Karpas-422 (cell line): ENCODE measurements around the gene CYBRD1. TPM values are rescaled to one million over a fixed set of nuclear protein-coding genes. Genes with fewer than 3 reads are reported as not detected.
A peak's percentile ranks its signal among the peaks of the same experiment; 100 is the strongest.

Experiments
- DNase-seq: peaks from one replicate; pipeline ENCODE4 v3.0.0-alpha.2; 2015
- H2AFZ ChIP-seq: fragments of 200-600 bp; sonication (generic); 2 replicates; pipeline ENCODE4 v1.6.1; 2014; ENCODE audit warnings: antibody characterized with exemption, low read length, mixed read lengths
- H3K27ac ChIP-seq: fragments of 200-600 bp; sonication (generic); 2 replicates; pipeline ENCODE4 v1.5.1; 2014; ENCODE audit warnings: mild to moderate bottlenecking, low read length, moderate library complexity
- H3K27me3 ChIP-seq: fragments of 200-600 bp; sonication (generic); 2 replicates; pipeline ENCODE4 v1.6.1; 2014; ENCODE audit warnings: low read length, mixed read lengths
- H3K36me3 ChIP-seq: fragments of 200-600 bp; sonication (generic); 2 replicates; pipeline ENCODE4 v1.6.1; 2014; ENCODE audit warnings: low read length, mixed read lengths; ENCODE audit not compliant: insufficient read depth
- H3K4me1 ChIP-seq: fragments of 200-600 bp; sonication (generic); 2 replicates; pipeline ENCODE4 v1.6.1; 2014; ENCODE audit warnings: mild to moderate bottlenecking, low read length, mixed read lengths
- H3K4me2 ChIP-seq: fragments of 200-600 bp; sonication (generic); 2 replicates; pipeline ENCODE4 v1.6.1; 2014; ENCODE audit warnings: low read length, low read depth, mild to moderate bottlenecking; ENCODE audit not compliant: poor library complexity, severe bottlenecking
- H3K4me3 ChIP-seq: fragments of 200-600 bp; sonication (generic); 2 replicates; pipeline ENCODE4 v1.5.1; 2014; ENCODE audit warnings: mild to moderate bottlenecking, antibody characterized with exemption, low read length, mixed read lengths
- H3K79me2 ChIP-seq: fragments of 200-600 bp; sonication (generic); 2 replicates; pipeline ENCODE4 v1.6.1; 2014; ENCODE audit warnings: mild to moderate bottlenecking, low read length, mixed read lengths
- H3K9ac ChIP-seq: fragments of 200-600 bp; sonication (generic); 2 replicates; pipeline ENCODE4 v1.6.0; 2014; ENCODE audit warnings: low read length
- H3K9me2 ChIP-seq: fragments of 200-600 bp; sonication (generic), shearing (Covaris generic); replicated peaks from 2 replicates; pipeline ENCODE4 v1.6.0; 2014; ENCODE audit warnings: mild to moderate bottlenecking, low read length, moderate library complexity; ENCODE audit not compliant: insufficient read depth
- H3K9me3 ChIP-seq: fragments of 300-700, 200-600 bp; sonication (generic); 2 replicates; pipeline ENCODE4 v1.6.1; 2014; ENCODE audit warnings: low read length, mixed read lengths
- H4K20me1 ChIP-seq: fragments of 200-600 bp; sonication (generic); 2 replicates; pipeline ENCODE4 v1.6.1; 2014; ENCODE audit warnings: mild to moderate bottlenecking, antibody characterized with exemption, low read length, low read depth; ENCODE audit not compliant: insufficient read depth
- total RNA-seq: library from RNA; depleted of rRNA; stranded (reverse); fragments of >200 nt; shearing (Covaris generic); gene quantifications from 2 replicates; pipeline ENCODE4 v1.2.3, GENCODE V29; 2014; ENCODE audit warnings: low replicate concordance

Gene CYBRD1
- total RNA-seq, 1 experiment from 2014 or later: not detected

DNA sequence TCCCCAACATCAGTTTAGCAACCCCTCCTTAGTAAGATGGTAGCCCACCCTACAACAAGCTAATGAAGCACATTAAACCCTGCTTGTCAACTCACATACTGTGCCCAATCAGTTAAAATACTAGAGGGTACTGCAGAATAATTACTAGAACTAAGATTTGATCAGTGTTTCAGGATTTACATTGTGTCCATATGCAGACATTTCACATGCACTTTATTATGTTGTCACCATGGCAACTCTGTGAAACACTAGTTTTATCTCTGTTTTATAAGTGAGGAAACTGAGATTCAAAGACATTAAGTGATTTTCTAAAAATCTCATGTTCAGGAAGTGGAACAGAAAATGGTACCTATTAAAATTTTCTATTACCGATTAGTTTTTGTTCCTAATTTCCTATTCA lies 61.7 kb downstream of the CYBRD1 start:
- Histone ChIP-seq H3K9me3 (no peaks in the 10 kb centered on the region), H3K4me2 (no peak overlapping the region), H4K20me1 (no peaks in the 10 kb centered on the region), H3K79me2 (no peaks in the 10 kb centered on the region), H3K4me3 (no peak overlapping the region), H3K9ac (no peak overlapping the region), H3K27me3 (no peaks in the 10 kb centered on the region), H3K9me2 (no peaks in the 10 kb centered on the region), H3K36me3 (no peaks in the 10 kb centered on the region), H3K4me1 (peaks cover 5% of the 10 kb centered on the region), H3K27ac (no peak overlapping the region), H2AFZ (no peak overlapping the region)
- no peak for DNase-seq

DNA sequence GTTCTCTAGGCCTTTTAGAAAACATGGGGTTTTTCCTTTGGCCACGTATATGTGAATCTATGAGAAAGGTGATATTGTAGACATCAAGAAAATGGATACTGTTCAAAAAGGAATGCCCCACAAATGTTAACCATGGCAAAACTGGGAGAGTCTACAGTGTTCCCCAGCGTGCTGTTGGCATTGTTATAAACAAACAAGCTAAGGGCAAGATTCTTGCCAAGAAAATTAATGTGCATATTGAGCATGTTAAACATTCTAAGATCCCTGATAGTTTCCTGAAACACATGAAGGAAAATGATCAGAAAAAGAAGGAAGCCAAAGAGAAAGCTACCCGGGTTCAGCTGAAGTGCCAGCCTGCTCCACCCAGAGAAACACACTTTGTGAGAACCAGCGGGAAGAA lies 64.9 kb downstream of the CYBRD1 start:
- Histone ChIP-seq H3K36me3 (no peaks in the 10 kb centered on the region), H3K9me2 (no peaks in the 10 kb centered on the region), H3K4me2 (no peak overlapping the region), H3K27ac (no peak overlapping the region), H3K9me3 (no peaks in the 10 kb centered on the region), H2AFZ (no peak overlapping the region), H3K9ac (no peak overlapping the region), H3K79me2 (no peaks in the 10 kb centered on the region), H4K20me1 (no peaks in the 10 kb centered on the region), H3K4me1 (peaks cover 7% of the 10 kb centered on the region), H3K4me3 (no peak overlapping the region), H3K27me3 (no peaks in the 10 kb centered on the region)
- DNase-seq: no peak

DNA sequence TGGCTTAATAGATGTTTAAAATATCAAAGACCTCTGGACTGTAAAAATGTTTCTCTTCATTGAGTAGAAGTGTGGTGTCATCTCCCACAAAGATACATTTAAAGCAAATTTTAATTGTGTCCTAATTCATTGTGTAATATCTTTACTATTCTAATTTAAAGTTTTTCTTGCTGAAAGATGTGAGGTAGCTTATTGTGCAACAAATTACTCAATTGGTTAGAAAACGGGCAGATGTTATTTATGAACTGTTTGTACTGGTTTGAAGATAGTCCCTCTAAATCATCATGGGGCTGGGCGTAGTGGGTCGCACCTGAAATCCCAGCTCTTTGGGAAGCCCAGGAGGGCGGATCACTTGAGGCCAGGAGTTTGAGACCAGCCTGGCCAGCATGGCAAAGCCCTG lies 65.3 kb downstream of the CYBRD1 start:
- Histone ChIP-seq H3K27me3 (no peaks in the 10 kb centered on the region), H3K4me3 (no peak overlapping the region), H3K9ac (no peak overlapping the region), H2AFZ (no peak overlapping the region), H3K9me3 (no peaks in the 10 kb centered on the region), H3K27ac (no peak overlapping the region), H3K36me3 (no peaks in the 10 kb centered on the region), H3K79me2 (no peaks in the 10 kb centered on the region), H4K20me1 (no peaks in the 10 kb centered on the region), H3K4me2 (no peak overlapping the region), H3K4me1 (peaks cover 7% of the 10 kb centered on the region), H3K9me2 (no peaks in the 10 kb centered on the region)
- DNase-seq: no peak

DNA sequence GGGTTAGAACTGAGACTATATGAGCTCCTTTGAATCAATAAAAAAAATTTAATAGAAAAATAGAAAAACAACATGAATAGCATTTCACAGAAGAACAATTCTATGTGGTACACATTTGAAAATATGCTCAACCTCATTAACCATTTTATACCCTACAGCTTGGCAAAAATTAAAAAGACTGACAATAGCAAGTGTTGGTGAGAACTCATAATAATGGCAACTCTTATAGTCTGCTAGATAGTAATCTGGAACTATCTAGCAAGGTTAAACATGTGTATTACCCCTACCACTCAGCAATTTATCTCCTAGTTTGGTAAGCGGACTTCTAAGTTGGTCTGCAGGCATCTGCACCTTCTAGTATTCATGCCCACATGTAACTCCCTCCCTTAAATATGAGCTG lies 67.8 kb downstream of the CYBRD1 start:
- Histone ChIP-seq H3K27me3 (no peaks in the 10 kb centered on the region), H3K4me2 (no peak overlapping the region), H3K9me2 (no peaks in the 10 kb centered on the region), H3K4me3 (no peak overlapping the region), H2AFZ (no peak overlapping the region), H4K20me1 (no peaks in the 10 kb centered on the region), H3K4me1 (0 out of 2 replicates have a peak, but pooled peaks cover 2% of the 10 kb centered on the region), H3K9me3 (no peaks in the 10 kb centered on the region), H3K27ac (no peak overlapping the region), H3K36me3 (no peaks in the 10 kb centered on the region), H3K9ac (no peak overlapping the region), H3K79me2 (no peaks in the 10 kb centered on the region)
- no peak for DNase-seq

DNA sequence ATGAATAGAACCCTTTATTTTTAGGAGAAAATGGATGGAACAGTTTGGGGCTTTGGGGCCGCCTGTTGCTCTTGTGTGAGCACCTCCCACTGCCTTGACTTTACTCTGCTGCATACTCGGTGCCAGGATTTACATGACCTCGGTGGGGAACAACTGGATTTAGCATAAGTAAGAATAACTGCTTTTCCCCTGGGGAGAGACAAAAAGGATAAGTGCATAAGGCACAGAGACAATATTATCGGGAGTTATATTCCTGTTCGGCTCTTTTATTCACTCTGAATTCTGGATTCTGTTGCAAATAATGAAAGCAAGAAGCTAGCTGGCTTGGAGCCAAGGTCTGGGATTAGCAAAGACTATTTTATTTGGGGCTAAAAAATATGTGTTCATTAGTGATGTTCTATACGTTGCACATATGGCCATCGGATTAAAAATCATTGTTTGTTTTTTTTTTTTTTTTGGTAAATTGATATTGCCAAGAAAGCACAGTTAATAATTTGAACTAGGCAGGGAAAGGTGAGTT lies 69.8 kb downstream of the CYBRD1 start:
- 0 out of 2 replicates have a peak, but pooled peaks cover 2% of the 10 kb centered on the region for H3K4me1 ChIP-seq

DNA sequence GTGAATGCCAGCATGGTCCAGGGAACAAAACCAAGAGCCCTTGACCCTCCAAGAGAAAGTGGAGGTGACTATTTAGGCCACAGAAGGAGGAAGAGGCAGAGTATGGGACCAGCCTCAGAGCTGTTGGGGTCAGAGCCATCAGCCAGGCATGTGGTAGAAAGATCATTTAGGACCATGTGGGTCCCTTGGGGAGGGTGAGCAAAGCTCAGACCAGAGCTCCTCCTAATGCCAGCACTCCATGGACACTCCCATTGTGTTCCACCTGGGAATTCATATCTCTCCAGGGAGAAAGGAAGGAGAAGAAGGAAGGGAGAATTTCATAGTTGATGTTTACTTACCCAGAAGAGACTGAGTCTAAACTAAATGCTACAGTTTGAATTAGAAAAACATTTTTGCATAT lies 73.2 kb downstream of the CYBRD1 start:
- Histone ChIP-seq H3K4me2 (no peak overlapping the region), H3K4me1 (0 out of 2 replicates have a peak, but pooled peaks cover 2% of the 10 kb centered on the region), H3K36me3 (no peaks in the 10 kb centered on the region), H3K79me2 (no peaks in the 10 kb centered on the region), H3K4me3 (no peak overlapping the region), H3K27ac (no peak overlapping the region), H3K9me3 (no peaks in the 10 kb centered on the region), H3K27me3 (no peaks in the 10 kb centered on the region), H3K9ac (no peak overlapping the region), H4K20me1 (no peaks in the 10 kb centered on the region), H3K9me2 (no peaks in the 10 kb centered on the region), H2AFZ (no peak overlapping the region)
- no peak for DNase-seq

More for the DNA sequence above, 69.8 kb downstream of the CYBRD1 start:
- Histone ChIP-seq H3K79me2 (no peaks in the 10 kb centered on the region), H2AFZ (no peak overlapping the region), H3K27ac (no peak overlapping the region), H3K9ac (no peak overlapping the region), H4K20me1 (no peaks in the 10 kb centered on the region), H3K9me2 (no peaks in the 10 kb centered on the region), H3K4me2 (peak overlapping the region; percentile 2), H3K9me3 (no peaks in the 10 kb centered on the region), H3K4me3 (no peak overlapping the region), H3K36me3 (no peaks in the 10 kb centered on the region), H3K27me3 (no peaks in the 10 kb centered on the region)
- no peak for DNase-seq

DNA sequence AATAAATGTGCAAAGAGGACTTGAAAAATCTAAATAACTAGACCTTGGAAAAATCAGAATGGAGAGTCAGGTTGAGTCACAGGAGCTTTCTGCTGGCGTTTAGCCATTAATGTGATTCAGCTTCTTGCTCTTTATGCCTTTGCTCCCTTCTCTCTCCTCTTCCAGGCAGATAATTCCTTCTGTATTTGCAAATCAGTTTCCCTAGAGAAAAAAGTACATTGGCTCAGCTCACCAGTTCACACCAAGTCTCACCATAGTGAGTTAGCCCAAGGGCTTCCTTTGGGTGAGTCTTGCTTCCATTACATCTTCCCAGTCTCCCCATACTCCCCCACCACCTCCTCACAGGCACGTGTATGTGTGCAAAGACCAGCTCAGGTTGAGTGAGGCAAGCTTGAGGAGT lies 73.6 kb downstream of the CYBRD1 start:
- no peaks in the 10 kb centered on the region for H3K9me3 ChIP-seq
- no peak overlapping the region for H3K27ac ChIP-seq
- 0 out of 2 replicates have a peak, but pooled peaks cover 2% of the 10 kb centered on the region for H3K4me1 ChIP-seq
- no peaks in the 10 kb centered on the region for H4K20me1 ChIP-seq
- H3K27me3 ChIP-seq: no peaks in the 10 kb centered on the region
- H3K9me2 ChIP-seq: no peaks in the 10 kb centered on the region
- no peak overlapping the region for H3K4me2 ChIP-seq
- H3K79me2 ChIP-seq: no peaks in the 10 kb centered on the region
- H3K4me3 ChIP-seq: no peak overlapping the region
- no peak overlapping the region for H3K9ac ChIP-seq
- no peaks in the 10 kb centered on the region for H3K36me3 ChIP-seq
- DNase-seq: no peak
- no peak overlapping the region for H2AFZ ChIP-seq

DNA sequence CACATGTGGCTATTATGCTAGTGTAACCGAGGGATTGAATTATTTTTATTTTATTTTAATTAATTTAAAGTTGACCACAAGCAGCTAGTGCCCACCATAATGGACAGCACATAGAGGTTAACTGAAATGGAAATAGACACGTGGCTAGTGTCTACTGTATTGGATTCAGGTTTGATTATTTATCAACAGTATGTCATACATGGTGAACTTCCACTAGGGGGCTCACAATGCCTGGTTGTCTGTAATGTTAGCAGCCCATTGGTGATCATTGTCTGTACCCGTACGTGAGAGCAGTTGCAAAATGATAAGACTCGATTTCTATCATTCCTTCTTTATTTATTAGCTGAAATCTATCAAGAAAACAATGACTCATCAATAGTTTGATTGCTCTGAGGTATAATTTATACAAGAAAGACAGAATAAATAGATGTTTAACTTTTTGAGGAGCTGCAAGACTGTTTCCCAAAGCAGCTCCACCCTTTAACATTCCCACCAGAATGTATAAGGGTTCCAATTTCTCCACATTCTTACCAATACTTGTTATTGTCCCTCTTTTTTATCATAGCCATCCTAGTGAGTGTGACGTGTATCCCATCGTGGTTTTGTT lies 76.5 kb downstream of the CYBRD1 start:
- no peaks in the 10 kb centered on the region for H4K20me1 ChIP-seq
- H3K27ac ChIP-seq: no peak overlapping the region
- H2AFZ ChIP-seq: no peak overlapping the region
- H3K4me1 ChIP-seq: no peaks in the 10 kb centered on the region
- H3K9me2 ChIP-seq: no peaks in the 10 kb centered on the region
- no peaks in the 10 kb centered on the region for H3K9me3 ChIP-seq
- no peaks in the 10 kb centered on the region for H3K27me3 ChIP-seq
- H3K4me2 ChIP-seq: no peak overlapping the region
- peak; percentile 87 for DNase-seq
- no peaks in the 10 kb centered on the region for H3K79me2 ChIP-seq
- no peak overlapping the region for H3K9ac ChIP-seq
- H3K4me3 ChIP-seq: no peak overlapping the region
- no peaks in the 10 kb centered on the region for H3K36me3 ChIP-seq
